ENCODE measurements around the gene TTC19. TPM values are rescaled to one million over a fixed set of nuclear protein-coding genes. Genes with fewer than 3 reads are reported as not detected.

TTC19 gene
- total RNA-seq, 1 donor from 2014 or later, result 158 TPM

- Histone ChIP-seq H3K36me3 (peaks cover 46 to 89% of the 10 kb centered on the region in 2 donors), H3K4me3 (no peak overlapping the region)
- intact Hi-C loops (cut with DNase I), result no loop called here
Measured at GRCh38 chr17:16072031-16072430, 72.4 kb downstream of the TTC19 start.

GRCh38 chr17:16073845-16074244 lies 74.2 kb downstream of the TTC19 start:
- Histone ChIP-seq H3K36me3 (peaks cover 50 to 86% of the 10 kb centered on the region in 2 donors), H3K4me1 (no peaks in the 10 kb centered on the region), H3K27me3 (no peaks in the 10 kb centered on the region), H3K27ac (no peak overlapping the region), H3K4me3 (no peak overlapping the region), H3K9me3 (no peaks in the 10 kb centered on the region)
- TF ChIP-seq, protein P1, sequence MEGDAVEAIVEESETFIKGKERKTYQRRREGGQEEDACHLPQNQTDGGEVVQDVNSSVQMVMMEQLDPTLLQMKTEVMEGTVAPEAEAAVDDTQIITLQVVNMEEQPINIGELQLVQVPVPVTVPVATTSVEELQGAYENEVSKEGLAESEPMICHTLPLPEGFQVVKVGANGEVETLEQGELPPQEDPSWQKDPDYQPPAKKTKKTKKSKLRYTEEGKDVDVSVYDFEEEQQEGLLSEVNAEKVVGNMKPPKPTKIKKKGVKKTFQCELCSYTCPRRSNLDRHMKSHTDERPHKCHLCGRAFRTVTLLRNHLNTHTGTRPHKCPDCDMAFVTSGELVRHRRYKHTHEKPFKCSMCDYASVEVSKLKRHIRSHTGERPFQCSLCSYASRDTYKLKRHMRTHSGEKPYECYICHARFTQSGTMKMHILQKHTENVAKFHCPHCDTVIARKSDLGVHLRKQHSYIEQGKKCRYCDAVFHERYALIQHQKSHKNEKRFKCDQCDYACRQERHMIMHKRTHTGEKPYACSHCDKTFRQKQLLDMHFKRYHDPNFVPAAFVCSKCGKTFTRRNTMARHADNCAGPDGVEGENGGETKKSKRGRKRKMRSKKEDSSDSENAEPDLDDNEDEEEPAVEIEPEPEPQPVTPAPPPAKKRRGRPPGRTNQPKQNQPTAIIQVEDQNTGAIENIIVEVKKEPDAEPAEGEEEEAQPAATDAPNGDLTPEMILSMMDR (IDR thresholded peaks at IDR 0.05), result no peak
- DNase-seq (ENCODE audit: low spot score in 2 of 2), result no peak
- intact Hi-C loops (cut with DNase I), result no loop called here

More at GRCh38 chr17:16072031-16072430, 72.4 kb downstream of the TTC19 start:
- Histone ChIP-seq H3K9me3 (no peaks in the 10 kb centered on the region), H3K4me1 (no peaks in the 10 kb centered on the region), H3K27ac (no peak overlapping the region), H3K27me3 (no peaks in the 10 kb centered on the region)
- TF ChIP-seq, protein P1 (IDR thresholded peaks at IDR 0.05), result no peak
- no peak for DNase-seq (ENCODE audit: low spot score in 2 of 2)

DNA sequence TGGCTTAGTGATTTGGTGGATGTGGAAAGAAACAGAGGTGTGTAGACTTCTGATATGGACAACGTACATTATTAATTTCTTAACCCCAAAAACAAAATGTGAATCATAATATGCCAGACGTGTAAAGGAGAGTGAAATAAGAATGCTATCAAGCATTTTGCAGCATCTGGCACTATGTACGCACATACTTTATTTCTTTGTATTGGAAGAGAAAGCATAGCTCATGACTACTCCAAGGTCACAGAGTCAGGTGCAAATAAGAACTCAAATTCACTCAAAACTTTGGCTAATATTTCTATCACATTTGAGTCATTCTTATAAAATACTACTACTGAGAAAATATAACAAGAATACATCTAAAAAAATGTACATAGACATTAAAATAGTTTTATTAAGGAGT lies 74.8 kb downstream of the TTC19 start:
- Histone ChIP-seq H3K9me3 (no peaks in the 10 kb centered on the region), H3K27me3 (no peaks in the 10 kb centered on the region), H3K4me1 (no peaks in the 10 kb centered on the region), H3K4me3 (no peak overlapping the region), H3K27ac (no peak overlapping the region), H3K36me3 (peaks cover 54 to 86% of the 10 kb centered on the region in 2 donors)
- TF ChIP-seq, protein P1 (IDR thresholded peaks at IDR 0.05), result no peak
- no peak for DNase-seq (ENCODE audit: low spot score in 2 of 2)
- intact Hi-C loops (cut with DNase I), result no loop called here

DNA sequence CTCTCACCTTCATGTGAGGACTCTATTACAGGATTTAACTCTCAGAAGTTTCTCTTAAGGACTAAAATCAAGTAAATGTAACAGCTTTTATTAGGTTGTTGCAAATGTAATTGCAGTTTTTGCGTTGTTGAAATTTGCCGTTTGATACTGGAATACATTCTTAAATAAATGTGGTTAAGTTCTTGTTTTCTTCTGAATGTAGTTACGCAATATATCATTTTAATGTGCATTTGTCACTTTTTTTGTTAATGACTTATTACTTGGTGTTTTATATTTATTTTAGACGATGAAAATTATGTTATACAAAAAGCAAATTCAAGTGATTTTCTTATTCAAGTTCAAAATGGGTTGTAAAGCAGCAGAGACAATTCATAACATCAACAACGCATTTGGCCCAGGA lies 76.3 kb downstream of the TTC19 start:
- H3K9me3 ChIP-seq, result no peaks in the 10 kb centered on the region
- TF ChIP-seq, protein P1 (IDR thresholded peaks at IDR 0.05), result no peak
- no peak overlapping the region for H3K27ac ChIP-seq
- DNase-seq (ENCODE audit: low spot score in 2 of 2), result no peak
- no peaks in the 10 kb centered on the region for H3K27me3 ChIP-seq
- H3K4me3 ChIP-seq, result no peak overlapping the region
- peaks cover 50 to 82% of the 10 kb centered on the region in 2 donors for H3K36me3 ChIP-seq
- intact Hi-C loops (cut with DNase I), result no loop called here
- peaks cover 0 to 7% of the 10 kb centered on the region in 2 donors for H3K4me1 ChIP-seq

Other genes with a start within 250 kb of the TTC19 start
- not detected for gene ADORA2B, start 54.7 kb upstream of the TTC19 start, total RNA-seq
- 0.75 TPM for gene ZSWIM7, start 120 bp upstream of the TTC19 start, total RNA-seq
- 81.0 TPM for gene NCOR1, start 215.7 kb downstream of the TTC19 start, total RNA-seq
- gene PIGL, start 217.4 kb downstream of the TTC19 start, total RNA-seq, result 6.2 TPM